ENCODE measurements around the gene NGB. TPM values are rescaled to one million over a fixed set of nuclear protein-coding genes. Genes with fewer than 3 reads are reported as not detected.

Gene NGB
- total RNA-seq, 1 experiment from 2014 or later, result not detected

- intact Hi-C loops (cut with micrococcal nuclease), result no loop called here
These were observed 45.8 kb downstream of the NGB start for GRCh38 chr14:77225254-77225653.

More at GRCh38 chr14:77225254-77225653, 45.8 kb downstream of the NGB start:
- H2AFZ ChIP-seq (ENCODE audit: low read depth, low read length, poor library complexity, severe bottlenecking), result no peak overlapping the region
- no peak overlapping the region for H3K4me3 ChIP-seq (replicated peaks in 1 of 2; ENCODE audit: low read depth in 1 of 2, low read length in 2 of 2)
- ATAC-seq (no peak), DNase-seq (ENCODE audit: low read depth, low spot score) (no peak)
- peaks cover 0 to 7% of the 10 kb centered on the region in 2 experiments; a peak in 1 of 4 replicates for H3K4me1 ChIP-seq (ENCODE audit: control insufficient read depth in 1 of 2, insufficient read depth in 2 of 2, low read length in 2 of 2)
- H3K36me3 ChIP-seq (ENCODE audit: control insufficient read depth in 1 of 2, insufficient read depth in 2 of 2, low read length in 2 of 2), result no peaks in the 10 kb centered on the region
- RAD21 ChIA-PET (ENCODE audit: low non-redundant PET in 1 of 2, low total read pairs in 2 of 2, uncharacterized antibody in 2 of 2, unreplicated experiment in 2 of 2), result no interaction called here
- H3K9ac ChIP-seq (ENCODE audit: low read length), result no peak overlapping the region
- no peak overlapping the region for H3K4me2 ChIP-seq (ENCODE audit: low read length)
- POLR2A ChIA-PET, result no interaction called here
- no peaks in the 10 kb centered on the region for H4K20me1 ChIP-seq (ENCODE audit: insufficient read depth)
- H3K79me2 ChIP-seq (ENCODE audit: insufficient read depth, low read length), result no peaks in the 10 kb centered on the region
- no peaks in the 10 kb centered on the region for H3K9me2 ChIP-seq (ENCODE audit: insufficient read depth)
- TF ChIP-seq CBX3 (IDR thresholded peaks at IDR 0.05; ENCODE audit: low read depth) (no peak), JUND (IDR thresholded peaks at IDR 0.05) (no peak), EZH2phosphoT487 (IDR thresholded peaks at IDR 0.05; ENCODE audit: borderline replicate concordance) (no peak), CTCF (IDR thresholded peaks at IDR 0.05 in 2 of 3, conservative IDR thresholded peaks at IDR 0.05 in 1 of 3; ENCODE audit: borderline replicate concordance in 1 of 3, insufficient read depth in 1 of 3, low read depth in 2 of 3, low read length in 2 of 3) (no peak), CEBPB (IDR thresholded peaks at IDR 0.05; ENCODE audit: low read depth) (no peak), FOSL1 (IDR thresholded peaks at IDR 0.05; ENCODE audit: low read depth) (no peak), TCF7L2 (IDR thresholded peaks at IDR 0.05; ENCODE audit: borderline replicate concordance, extremely low read depth, insufficient read depth, insufficient read length) (no peak), EGR1 (IDR thresholded peaks at IDR 0.05; ENCODE audit: low read depth) (no peak), ELF1 (IDR thresholded peaks at IDR 0.05; ENCODE audit: borderline replicate concordance, low read depth) (no peak)
- H3K9me3 ChIP-seq (ENCODE audit: control insufficient read depth in 1 of 2, insufficient read depth in 1 of 2, low read depth in 1 of 2, low read length in 2 of 2), result no peaks in the 10 kb centered on the region
- BruUV-seq (replicated peaks), result no TSS peak
- H3K27me3 ChIP-seq (ENCODE audit: insufficient read depth, low read length), result no peaks in the 10 kb centered on the region
- CTCF ChIA-PET, result no interaction called here
- H3K27ac ChIP-seq (ENCODE audit: low read depth, low read length), result no peak overlapping the region

All from HCT116 (cell line).